Neural progenitor cell (in vitro differentiated cells): Measurements from ENCODE around the gene GALNT3. TPM values are rescaled to one million over a fixed set of nuclear protein-coding genes. Genes with fewer than 3 reads are reported as not detected.

Experiments used
- DNase-seq: peaks from one replicate; pipeline ENCODE4 v3.0.0-alpha.2; 2016; ENCODE audit warnings: low spot score
- H2AFZ ChIP-seq: fragments of 200-600 bp; sonication (generic); replicated peaks from 2 replicates; pipeline ENCODE4 v1.6.1; 2016; ENCODE audit warnings: antibody characterized with exemption
- H3F3A ChIP-seq: fragments of 200-600 bp; sonication (generic); 2 replicates; pipeline ENCODE4 v1.6.1; 2016; ENCODE audit warnings: antibody characterized with exemption, low read depth
- H3K27ac ChIP-seq: fragments of 200-600 bp; sonication (generic); 2 replicates; pipeline ENCODE4 v1.5.1; 2016; ENCODE audit warnings: mild to moderate bottlenecking
- H3K27me3 ChIP-seq: fragments of 200-600 bp; sonication (generic); 2 replicates; pipeline ENCODE4 v1.6.1; 2016; ENCODE audit warnings: mild to moderate bottlenecking, moderate library complexity
- H3K36me3 ChIP-seq: fragments of 200-600 bp; sonication (generic); 2 replicates; pipeline ENCODE4 v1.5.1; 2016
- H3K4me1 ChIP-seq: fragments of 200-600 bp; sonication (generic); 2 replicates; pipeline ENCODE4 v1.6.1; 2016; ENCODE audit warnings: mixed run types
- H3K4me2 ChIP-seq: fragments of 200-600 bp; sonication (generic); 2 replicates; pipeline ENCODE4 v1.6.1; 2016
- H3K4me3 ChIP-seq: fragments of 200-600 bp; sonication (generic); 2 replicates; pipeline ENCODE4 v1.5.1; 2016
- H3K79me2 ChIP-seq: fragments of 200-600 bp; sonication (generic); 2 replicates; pipeline ENCODE4 v1.6.1; 2016; ENCODE audit warnings: low read depth
- H3K9ac ChIP-seq: fragments of 200-600 bp; sonication (generic); 2 replicates; pipeline ENCODE4 v1.6.1; 2016
- H3K9me3 ChIP-seq: fragments of 200-600 bp; sonication (generic); 2 replicates; pipeline ENCODE4 v1.5.1; 2016; ENCODE audit warnings: low read depth
- H4K20me1 ChIP-seq: fragments of 200-600 bp; sonication (generic); 2 replicates; pipeline ENCODE4 v1.6.1; 2016; ENCODE audit warnings: low read depth
- H3K27ac Mint-ChIP-seq: 3 replicates; pipeline ENCODE4 v1.8.0; 2021; ENCODE audit warnings: mixed read lengths
- H3K27me3 Mint-ChIP-seq: 2 replicates; pipeline ENCODE4 v1.8.0; 2022; ENCODE audit warnings: low read depth, mild to moderate bottlenecking, inconsistent platforms, moderate library complexity, mixed read lengths; ENCODE audit not compliant: insufficient read depth
- H3K36me3 Mint-ChIP-seq: 3 replicates; pipeline ENCODE4 v1.8.0; 2021; ENCODE audit warnings: mixed read lengths
- H3K4me1 Mint-ChIP-seq: 3 replicates; pipeline ENCODE4 v1.8.0; 2021; ENCODE audit warnings: mixed read lengths
- H3K4me3 Mint-ChIP-seq: 3 replicates; pipeline ENCODE4 v1.8.0; 2021; ENCODE audit warnings: mild to moderate bottlenecking, moderate library complexity, mixed read lengths
- H3K9me3 Mint-ChIP-seq: 3 replicates; pipeline ENCODE4 v1.8.0; 2020; ENCODE audit warnings: mixed read lengths
- EZH2 ChIP-seq: fragments of 200-600 bp; sonication (generic); IDR thresholded peaks from 2 replicates; pipeline ENCODE4 v1.6.1; 2017; ENCODE audit warnings: antibody characterized with exemption, mild to moderate bottlenecking, moderate library complexity
- EZH2phosphoT487 ChIP-seq: fragments of 200-600 bp; sonication (generic); IDR thresholded peaks from 2 replicates; pipeline ENCODE4 v1.6.1; 2017; ENCODE audit warnings: antibody characterized with exemption
- total RNA-seq: library from RNA; depleted of rRNA; stranded (reverse); fragments of >200 nt; gene quantifications from 2 replicates; pipeline ENCODE4 v1.2.3, GENCODE V29; 2015; ENCODE audit warnings: low replicate concordance
- TF ChIP-seq, protein P1 (sequence below): fragments of 200-600 bp; sonication (generic); IDR thresholded peaks from 2 replicates; pipeline ENCODE4 v1.5.1; 2017; ENCODE audit warnings: antibody characterized with exemption, mild to moderate bottlenecking

GALNT3 gene
- total RNA-seq, 1 donor from 2014 or later: 1.9 TPM

DNA sequence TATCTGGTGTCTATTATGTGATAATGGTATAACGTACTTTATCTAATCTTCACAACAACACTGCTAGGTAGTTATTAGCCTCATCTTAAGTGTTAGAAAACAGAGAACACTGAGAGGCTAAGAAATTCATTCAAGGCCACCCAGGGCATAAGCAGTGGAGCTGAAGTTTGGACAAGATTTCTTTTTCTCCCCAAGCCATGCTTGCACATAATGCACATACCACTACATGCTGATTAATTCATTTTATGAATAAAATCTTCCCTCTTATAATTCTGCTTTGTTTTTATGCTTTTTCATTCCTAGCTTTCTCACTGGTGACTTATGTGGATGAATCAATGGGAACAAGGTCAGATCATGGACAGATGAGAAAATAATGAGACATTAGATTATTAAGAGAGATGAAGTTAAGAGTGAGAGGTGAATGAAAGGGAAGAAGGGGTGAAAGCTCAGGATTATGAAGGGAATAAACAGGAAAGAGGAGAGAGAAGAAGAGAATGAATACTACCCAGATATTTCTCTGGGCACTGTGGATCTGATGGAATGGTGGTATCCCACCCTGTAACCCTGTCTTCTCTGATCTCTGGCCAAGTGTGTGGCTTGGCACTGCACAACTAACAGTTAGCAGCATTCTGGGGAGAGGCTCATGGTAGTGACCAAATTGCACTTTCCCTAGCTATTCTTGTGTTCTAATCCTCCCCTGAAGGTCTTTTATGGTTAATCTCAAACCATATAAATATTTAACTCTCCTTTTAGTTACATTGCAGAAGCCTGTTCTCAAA, 17.7 kb upstream of the GALNT3 start:
- Histone ChIP-seq H2AFZ (no peak overlapping the region), H3K79me2 (no peaks in the 10 kb centered on the region), H3K27ac (no peak overlapping the region), H3K9me3 (no peaks in the 10 kb centered on the region), H3K4me1 (no peaks in the 10 kb centered on the region), H3K36me3 (no peaks in the 10 kb centered on the region), H3K4me3 (no peak overlapping the region), H3F3A (no peaks in the 10 kb centered on the region), H4K20me1 (no peaks in the 10 kb centered on the region), H3K27me3 (no peaks in the 10 kb centered on the region), H3K4me2 (no peak overlapping the region), H3K9ac (no peak overlapping the region)
- no peak for DNase-seq
- no peaks in the 10 kb centered on the region for H3K27me3 Mint-ChIP-seq
- peaks cover 5% of the 10 kb centered on the region for H3K4me1 Mint-ChIP-seq
- TF ChIP-seq EZH2 (no peak), EZH2phosphoT487 (no peak)
- TF ChIP-seq, protein P1, sequence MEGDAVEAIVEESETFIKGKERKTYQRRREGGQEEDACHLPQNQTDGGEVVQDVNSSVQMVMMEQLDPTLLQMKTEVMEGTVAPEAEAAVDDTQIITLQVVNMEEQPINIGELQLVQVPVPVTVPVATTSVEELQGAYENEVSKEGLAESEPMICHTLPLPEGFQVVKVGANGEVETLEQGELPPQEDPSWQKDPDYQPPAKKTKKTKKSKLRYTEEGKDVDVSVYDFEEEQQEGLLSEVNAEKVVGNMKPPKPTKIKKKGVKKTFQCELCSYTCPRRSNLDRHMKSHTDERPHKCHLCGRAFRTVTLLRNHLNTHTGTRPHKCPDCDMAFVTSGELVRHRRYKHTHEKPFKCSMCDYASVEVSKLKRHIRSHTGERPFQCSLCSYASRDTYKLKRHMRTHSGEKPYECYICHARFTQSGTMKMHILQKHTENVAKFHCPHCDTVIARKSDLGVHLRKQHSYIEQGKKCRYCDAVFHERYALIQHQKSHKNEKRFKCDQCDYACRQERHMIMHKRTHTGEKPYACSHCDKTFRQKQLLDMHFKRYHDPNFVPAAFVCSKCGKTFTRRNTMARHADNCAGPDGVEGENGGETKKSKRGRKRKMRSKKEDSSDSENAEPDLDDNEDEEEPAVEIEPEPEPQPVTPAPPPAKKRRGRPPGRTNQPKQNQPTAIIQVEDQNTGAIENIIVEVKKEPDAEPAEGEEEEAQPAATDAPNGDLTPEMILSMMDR: no peak
- H3K36me3 Mint-ChIP-seq: no peaks in the 10 kb centered on the region
- H3K27ac Mint-ChIP-seq: no peak overlapping the region
- no peaks in the 10 kb centered on the region for H3K9me3 Mint-ChIP-seq
- no peak overlapping the region for H3K4me3 Mint-ChIP-seq

DNA sequence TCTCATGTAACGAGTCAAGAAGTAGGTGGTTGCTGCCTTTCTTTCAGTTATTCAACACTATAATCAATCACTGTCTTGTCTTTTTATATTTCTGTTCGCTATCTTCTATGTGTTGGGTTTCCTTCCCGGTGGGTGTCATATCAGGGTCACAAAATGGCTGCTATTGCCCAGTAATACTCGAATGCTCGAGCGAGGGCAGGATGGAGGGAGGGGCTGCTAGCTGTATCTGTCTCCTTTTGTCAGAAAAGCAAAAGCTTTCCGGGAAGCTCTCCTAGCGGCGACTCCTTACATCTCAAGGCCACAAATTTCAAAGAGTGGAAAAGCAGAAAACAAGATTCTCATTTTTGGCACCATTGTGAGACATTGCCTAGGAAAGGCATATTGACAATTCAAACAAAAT, 16.4 kb upstream of the GALNT3 start:
- Mint-ChIP-seq H3K27me3 (no peaks in the 10 kb centered on the region), H3K4me1 (peaks cover 5% of the 10 kb centered on the region), H3K4me3 (no peak overlapping the region), H3K36me3 (no peaks in the 10 kb centered on the region), H3K27ac (no peak overlapping the region), H3K9me3 (no peaks in the 10 kb centered on the region)
- no peaks in the 10 kb centered on the region for H3F3A ChIP-seq
- no peaks in the 10 kb centered on the region for H3K36me3 ChIP-seq
- no peaks in the 10 kb centered on the region for H3K9me3 ChIP-seq
- DNase-seq: no peak
- H3K4me3 ChIP-seq: no peak overlapping the region
- no peak overlapping the region for H3K9ac ChIP-seq
- H3K79me2 ChIP-seq: no peaks in the 10 kb centered on the region
- peak overlapping the region; percentile 15 for H2AFZ ChIP-seq
- H3K27ac ChIP-seq: no peak overlapping the region
- TF ChIP-seq EZH2 (no peak), EZH2phosphoT487 (no peak)
- TF ChIP-seq, protein P1: no peak
- H3K4me2 ChIP-seq: no peak overlapping the region
- no peaks in the 10 kb centered on the region for H3K27me3 ChIP-seq
- no peaks in the 10 kb centered on the region for H3K4me1 ChIP-seq
- no peaks in the 10 kb centered on the region for H4K20me1 ChIP-seq

DNA sequence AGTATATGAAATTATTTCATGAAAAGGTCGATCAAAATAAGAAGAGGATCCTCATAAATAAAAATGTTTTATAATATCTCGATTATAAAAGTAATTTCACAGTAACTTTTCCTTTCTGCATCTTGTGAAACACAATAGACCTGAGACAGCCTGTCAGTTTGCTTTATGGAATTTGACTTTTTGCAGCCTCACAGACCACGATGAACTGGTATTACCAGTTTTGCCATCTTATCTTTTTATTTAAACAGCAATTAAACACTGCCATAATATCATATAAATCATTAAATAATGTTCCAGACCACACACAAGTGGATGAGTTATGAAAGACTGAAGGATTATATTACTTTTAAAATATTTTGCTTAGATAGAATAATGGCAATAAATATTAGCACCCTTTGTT, 10.7 kb upstream of the GALNT3 start:
- Mint-ChIP-seq H3K27ac (no peak overlapping the region), H3K9me3 (no peaks in the 10 kb centered on the region), H3K4me3 (no peak overlapping the region), H3K4me1 (peaks cover 5% of the 10 kb centered on the region), H3K36me3 (no peaks in the 10 kb centered on the region), H3K27me3 (no peaks in the 10 kb centered on the region)
- Histone ChIP-seq H3K79me2 (no peaks in the 10 kb centered on the region), H3F3A (no peaks in the 10 kb centered on the region), H4K20me1 (no peaks in the 10 kb centered on the region), H2AFZ (no peak overlapping the region), H3K36me3 (no peaks in the 10 kb centered on the region), H3K9me3 (no peaks in the 10 kb centered on the region), H3K9ac (no peak overlapping the region), H3K4me3 (no peak overlapping the region), H3K4me2 (no peak overlapping the region), H3K27me3 (no peaks in the 10 kb centered on the region), H3K4me1 (no peaks in the 10 kb centered on the region), H3K27ac (no peak overlapping the region)
- DNase-seq: no peak
- TF ChIP-seq EZH2phosphoT487 (no peak), EZH2 (no peak)
- TF ChIP-seq, protein P1: no peak
